Measurements from ENCODE around the gene HNRNPLL. TPM values are rescaled to one million over a fixed set of nuclear protein-coding genes. Genes with fewer than 3 reads are reported as not detected.

Gene HNRNPLL
- total and polyA plus RNA-seq, 2 of the 13 experiments (the other 11 are each of a cell fraction or from before 2014, with no cell fraction given) = 49.4 to 103 TPM

- TF ChIP-seq AHDC1 (CRISPR knock-in tag; IDR thresholded peaks at IDR 0.05; ENCODE audit: borderline replicate concordance) (no peak), ZNF557 (CRISPR knock-in tag; IDR thresholded peaks at IDR 0.05) (no peak)
These were observed 5.6 kb downstream of the HNRNPLL start (continued) for GRCh38 chr2:38597115-38597514.

GRCh38 chr2:38596229-38596628 lies 6.5 kb downstream of the HNRNPLL start:
- intact Hi-C loops (cut with micrococcal nuclease; ENCODE audit: unreplicated experiment) = no loop called here
- Histone ChIP-seq H2AFZ (ENCODE audit: low read length) (no peak overlapping the region), H3K27ac (ENCODE audit: extremely low read length, insufficient read depth, low read length) (no peak overlapping the region), H3K36me3 (replicated peaks in 1 of 2; ENCODE audit: control insufficient read depth in 1 of 2, insufficient read depth in 2 of 2, low read length in 2 of 2) (peaks cover 2 to 10% of the 10 kb centered on the region in 2 experiments; a peak in 3 of 5 replicates), H3K27me3 (ENCODE audit: control insufficient read depth in 1 of 2, insufficient read depth in 2 of 2, low read length in 2 of 2) (no peaks in the 10 kb centered on the region; a peak in 2 of 5 replicates), H3K79me2 (ENCODE audit: insufficient read depth, low read length) (peaks cover 96% of the 10 kb centered on the region), H4K20me1 (ENCODE audit: insufficient read depth, low read length) (peaks cover 47% of the 10 kb centered on the region), H3K4me3 (replicated peaks in 1 of 3; ENCODE audit: insufficient read depth in 1 of 3, low read depth in 2 of 3, low read length in 3 of 3) (no peak overlapping the region), H3K4me2 (ENCODE audit: low read depth, low read length) (peak overlapping the region; percentile 29), H3K9me3 (ENCODE audit: low read length) (no peaks in the 10 kb centered on the region), H3K9ac (ENCODE audit: insufficient read depth, low read depth, low read length) (no peak overlapping the region), H3K4me1 (ENCODE audit: insufficient read depth, low read length) (peaks cover 78% of the 10 kb centered on the region)
- DNase-seq (ENCODE audit: low spot score) = no peak
- FAIRE-seq = no peak
- TF ChIP-seq ZNF574 (CRISPR knock-in tag; IDR thresholded peaks at IDR 0.05) (no peak), RBFOX2 (IDR thresholded peaks at IDR 0.05; ENCODE audit: low read depth, low read length) (0 out of 2 replicates have a peak, but pooled peaks have one; percentile 22), GRHL1 (CRISPR knock-in tag; conservative IDR thresholded peaks at IDR 0.05) (no peak)
- no TSS peak for BruUV-seq (replicated peaks)
- 92% methylated on average over 6 of the region's 6 CpGs for WGBS (ENCODE audit: low lambda C conversion rate)
- ChIA-PET CTCF (ENCODE audit: low intra/inter-chr PET ratio, low total read pairs) (no interaction called here), POLR2A (interaction anchor here (8.5 kb wide), 1 partner anchor 155 kb away, joined by 65 read pairs; the partner anchor contains the start of gene SRSF7)
- no peak for ATAC-seq
- in situ Hi-C loops (cut with HindIII; ENCODE audit: extremely low pct_ligation_motif_present, low pct_unique_long_range_greater_than_20kb) = no loop called here
